LHCN-M2 (cell line): Measurements from ENCODE around the gene RNF44. TPM values are rescaled to one million over a fixed set of nuclear protein-coding genes. Genes with fewer than 3 reads are reported as not detected.
"Not testable (repeated sequence)": the region's sequence is repeated elsewhere in the genome, so short reads cannot be mapped to it uniquely, and the experiment has no call there.

Source experiments
- DNase-seq: peaks from one replicate; pipeline ENCODE4 v3.0.0-alpha.2; 2012; ENCODE audit warnings: low read depth
- total RNA-seq: library from RNA; depleted of rRNA; stranded (reverse); fragments of >200 nt; gene quantifications from 2 replicates; pipeline ENCODE4 v1.2.3, GENCODE V29; 2014

Gene RNF44
- total RNA-seq, 1 experiment from 2014 or later, result 5.5 TPM

DNA sequence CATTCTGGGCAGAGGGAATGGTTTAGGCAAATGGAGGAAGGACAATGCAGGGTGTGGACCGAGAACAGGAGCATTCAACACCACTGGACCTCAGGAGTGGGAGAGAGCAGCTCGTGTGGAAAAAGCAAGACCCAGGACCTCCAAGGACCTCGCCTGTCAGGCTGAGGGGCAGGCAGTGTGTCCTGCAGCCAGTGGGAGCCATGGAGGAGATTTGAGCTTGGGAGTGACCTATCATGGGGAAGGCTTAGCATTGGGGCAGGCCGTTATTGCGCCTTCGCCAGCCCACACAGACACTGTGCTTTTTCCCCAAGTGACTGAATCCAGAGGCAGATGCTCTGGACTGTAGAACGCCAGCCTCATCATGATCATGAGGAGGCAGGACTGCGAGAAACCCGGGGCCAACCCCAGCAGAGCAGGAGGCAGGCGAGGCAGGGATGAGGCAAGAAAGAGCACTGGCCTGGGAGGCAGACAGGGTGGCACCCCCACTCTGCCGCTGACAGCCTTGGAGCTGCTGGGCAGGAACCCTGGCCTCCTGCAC is 15.2 kb upstream of the RNF44 start:
- no peak for DNase-seq

DNA sequence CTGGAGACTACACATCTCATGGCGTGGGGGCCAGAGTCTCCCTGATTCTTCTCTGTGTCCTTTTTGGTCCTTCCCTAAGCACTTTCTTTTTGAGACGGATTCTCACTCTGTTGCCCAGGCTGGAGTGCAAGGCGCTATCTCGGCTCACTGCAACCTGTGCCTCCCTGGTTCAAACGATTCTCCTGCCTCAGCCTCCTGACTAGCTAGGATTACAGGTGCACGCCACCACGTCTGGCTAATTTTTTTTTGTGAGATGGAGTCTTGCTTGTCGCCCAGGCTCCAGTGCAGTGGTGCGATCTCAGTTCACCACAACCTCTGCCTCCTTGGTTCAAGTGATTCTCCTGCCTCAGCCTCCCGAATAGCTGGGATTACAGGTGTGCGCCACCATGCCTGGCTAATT is 13.7 kb upstream of the RNF44 start:
- not testable (repeated sequence) for DNase-seq

DNA sequence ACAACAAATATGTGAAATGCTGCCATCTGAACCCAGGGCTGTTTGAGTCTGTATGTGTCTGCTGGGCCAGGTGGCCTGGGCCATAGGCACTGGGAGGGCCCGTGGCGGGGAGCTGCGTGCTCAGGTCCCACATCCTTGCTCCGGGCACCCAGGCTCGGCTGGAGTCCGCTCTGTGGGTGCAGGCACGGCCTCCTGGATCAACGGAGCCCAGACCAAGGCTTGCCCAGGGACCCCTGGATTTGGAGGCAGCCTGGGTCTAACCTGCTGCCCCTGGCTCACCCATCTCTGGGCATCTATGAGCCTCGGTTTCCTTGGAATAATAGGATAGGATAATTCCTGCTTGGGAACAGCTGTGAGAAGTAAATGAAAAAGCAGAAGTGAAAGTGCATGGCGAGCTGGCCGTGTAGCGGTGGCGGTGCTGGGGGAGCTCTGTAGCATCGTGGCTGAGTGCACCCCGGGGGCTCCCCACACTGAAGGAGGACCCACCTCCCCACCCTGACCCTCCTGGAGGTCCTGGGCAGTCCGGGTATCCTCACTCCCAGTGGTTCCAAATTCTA is 13.2 kb upstream of the RNF44 start:
- no peak for DNase-seq

DNA sequence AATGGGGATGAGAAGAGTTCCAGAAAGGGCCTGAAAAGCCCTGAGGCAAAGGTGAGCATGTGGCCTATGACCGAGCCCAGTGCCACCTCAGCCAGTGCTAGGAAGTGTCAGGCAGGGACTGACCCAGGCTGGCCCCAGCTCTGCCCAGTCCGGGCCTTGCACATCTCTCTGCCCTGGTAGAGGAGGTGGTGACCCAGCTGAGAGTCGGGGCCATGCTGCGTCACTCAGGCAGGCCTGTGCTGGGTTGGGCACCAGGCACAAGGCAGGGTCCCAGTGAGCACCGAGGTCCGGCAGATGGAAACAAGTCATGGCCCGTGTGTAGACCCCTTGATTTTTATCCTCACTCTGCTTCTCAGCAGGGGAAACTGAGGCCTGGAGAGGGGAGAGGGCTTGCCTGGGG is 12.7 kb upstream of the RNF44 start:
- no peak for DNase-seq

DNA sequence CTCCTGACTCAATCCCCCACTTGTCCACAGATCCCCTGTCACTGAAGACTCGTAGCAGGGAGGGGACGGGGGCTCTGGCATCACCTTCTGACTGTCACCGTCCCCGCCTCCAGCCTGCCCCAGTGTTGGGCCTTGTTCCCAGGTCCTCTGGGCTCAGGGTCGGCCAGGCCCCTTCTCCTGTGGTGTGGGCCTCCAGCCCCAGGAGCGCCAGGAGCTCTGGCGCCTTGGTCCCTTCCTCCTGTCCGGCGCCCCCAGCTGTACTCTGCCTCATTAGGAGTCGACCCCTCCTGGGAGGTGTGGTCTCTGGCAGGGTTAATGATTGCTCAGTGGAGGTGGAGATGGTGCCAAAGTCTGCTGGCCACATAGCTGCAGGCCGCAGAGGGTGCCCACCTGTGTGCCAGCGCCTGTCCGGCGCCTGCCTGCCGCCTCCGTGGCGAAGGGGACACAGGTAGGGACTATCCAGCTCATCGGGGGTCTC is 11.8 kb upstream of the RNF44 start, which contains the start of gene CDHR2:
TSS of gene CDHR2 (plus strand) at position 376 of the 478 bp plus-strand sequence. CDS start 16,011 bp downstream, outside the sequence.
- no peak for DNase-seq

DNA sequence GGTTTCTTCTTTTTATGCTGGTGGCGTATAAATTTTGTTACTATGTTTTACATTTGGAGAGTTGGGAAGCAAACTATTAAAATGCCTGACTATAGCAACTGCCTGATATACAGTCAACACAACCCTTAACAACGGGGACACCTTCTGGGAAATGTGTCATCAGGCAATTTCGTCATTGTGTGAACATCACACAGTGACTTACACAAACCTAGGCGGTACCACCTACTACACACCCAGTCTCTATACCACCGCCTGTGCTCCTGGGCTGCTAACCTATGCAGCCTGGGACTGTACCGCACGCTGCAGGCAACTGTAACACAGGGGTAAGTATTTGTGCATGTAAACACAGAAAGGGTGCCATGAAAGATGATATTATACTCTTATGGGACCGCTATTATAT is 10.6 kb upstream of the RNF44 start:
- DNase-seq, result no peak

DNA sequence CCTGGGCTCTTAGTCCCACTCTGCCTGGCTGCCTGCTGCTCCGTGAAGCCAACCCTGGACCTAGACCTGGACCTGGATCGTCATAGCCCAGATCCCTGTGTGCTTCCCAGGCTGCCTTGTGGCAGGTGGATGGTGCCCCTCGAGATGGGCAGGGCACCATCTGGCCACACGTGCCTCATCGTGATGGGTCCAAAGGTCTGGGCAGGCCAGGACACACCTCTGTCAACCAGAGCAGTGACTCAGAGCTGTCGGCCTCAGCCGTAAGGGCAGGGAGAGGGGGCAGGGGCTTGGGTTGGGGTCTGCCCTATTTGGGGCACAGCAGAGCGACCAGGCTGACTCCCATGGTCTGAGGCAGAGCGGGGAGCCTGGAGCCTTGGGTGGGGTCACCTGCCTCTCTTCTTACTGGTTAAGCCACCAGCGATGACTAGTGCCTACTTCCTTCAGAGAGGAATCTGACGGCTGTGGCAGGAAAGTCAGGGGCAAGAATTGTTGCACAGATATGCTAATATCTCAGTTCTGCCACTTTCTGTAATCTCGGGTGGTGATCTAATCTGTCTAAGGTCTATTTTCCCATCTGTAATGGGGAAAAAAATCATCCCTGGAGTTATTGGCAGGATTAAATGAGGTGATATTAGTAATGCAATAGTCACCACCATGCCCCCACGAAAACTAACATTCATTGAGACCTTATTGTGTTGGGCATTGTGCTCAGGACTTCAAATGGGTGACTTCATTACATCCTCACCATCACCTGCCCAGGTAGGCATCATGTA is 8.7 kb upstream of the RNF44 start:
- DNase-seq, result no peak

DNA sequence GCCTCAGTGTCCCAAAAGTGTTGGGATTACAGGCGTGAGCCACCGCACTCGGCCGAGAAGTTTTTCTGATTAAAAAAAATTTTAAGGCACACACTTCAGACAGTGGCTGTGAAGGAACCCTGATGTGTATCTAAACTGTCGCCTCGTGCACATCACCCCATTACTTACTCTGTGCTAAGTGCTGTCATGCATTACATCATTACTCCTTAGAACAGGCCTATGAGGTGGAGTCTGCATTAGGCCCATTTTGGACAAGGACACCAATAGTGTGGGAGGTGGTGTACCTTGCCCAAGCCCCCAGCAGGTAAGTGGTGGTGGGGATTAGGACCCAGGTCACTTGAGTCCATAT is 8.2 kb upstream of the RNF44 start:
- no peak for DNase-seq

DNA sequence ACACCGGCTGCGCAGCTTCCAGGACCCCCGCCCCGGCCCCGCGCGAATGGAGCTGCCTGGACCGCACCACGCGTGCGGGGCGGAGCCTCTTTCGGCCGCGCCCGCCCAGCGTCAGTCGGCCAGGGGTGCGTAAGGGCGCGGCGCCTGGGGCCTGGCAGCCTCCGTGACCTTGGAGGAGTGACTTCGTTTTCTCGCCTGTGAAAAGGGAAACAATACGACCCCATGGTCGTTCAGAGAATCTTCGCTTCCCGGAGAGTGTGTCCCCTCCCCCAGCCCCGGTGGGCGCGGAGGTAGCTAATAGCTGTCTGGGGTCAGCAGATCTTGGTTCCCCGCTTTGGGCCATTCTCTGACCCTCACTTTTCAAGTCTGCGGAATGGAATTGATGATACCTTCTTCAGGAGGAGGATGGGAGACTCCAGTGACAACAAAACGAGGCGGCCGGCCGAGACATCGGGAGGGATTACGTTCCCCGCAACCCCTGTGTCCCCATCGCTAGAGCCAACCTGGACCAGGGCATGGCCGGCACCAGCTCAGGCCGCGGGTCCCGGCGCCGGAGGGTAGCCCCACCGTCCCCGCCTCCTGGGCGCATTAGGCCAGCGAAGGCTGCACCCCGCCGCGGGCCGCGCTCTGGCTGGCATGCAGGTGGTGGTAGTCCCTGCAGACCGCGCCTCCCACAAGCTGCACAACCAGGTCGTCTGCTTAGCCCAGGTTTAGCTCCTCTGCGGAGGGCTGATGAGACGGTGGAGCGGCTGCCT is 6.4 kb upstream of the RNF44 start:
- DNase-seq, result peak; percentile 42

DNA sequence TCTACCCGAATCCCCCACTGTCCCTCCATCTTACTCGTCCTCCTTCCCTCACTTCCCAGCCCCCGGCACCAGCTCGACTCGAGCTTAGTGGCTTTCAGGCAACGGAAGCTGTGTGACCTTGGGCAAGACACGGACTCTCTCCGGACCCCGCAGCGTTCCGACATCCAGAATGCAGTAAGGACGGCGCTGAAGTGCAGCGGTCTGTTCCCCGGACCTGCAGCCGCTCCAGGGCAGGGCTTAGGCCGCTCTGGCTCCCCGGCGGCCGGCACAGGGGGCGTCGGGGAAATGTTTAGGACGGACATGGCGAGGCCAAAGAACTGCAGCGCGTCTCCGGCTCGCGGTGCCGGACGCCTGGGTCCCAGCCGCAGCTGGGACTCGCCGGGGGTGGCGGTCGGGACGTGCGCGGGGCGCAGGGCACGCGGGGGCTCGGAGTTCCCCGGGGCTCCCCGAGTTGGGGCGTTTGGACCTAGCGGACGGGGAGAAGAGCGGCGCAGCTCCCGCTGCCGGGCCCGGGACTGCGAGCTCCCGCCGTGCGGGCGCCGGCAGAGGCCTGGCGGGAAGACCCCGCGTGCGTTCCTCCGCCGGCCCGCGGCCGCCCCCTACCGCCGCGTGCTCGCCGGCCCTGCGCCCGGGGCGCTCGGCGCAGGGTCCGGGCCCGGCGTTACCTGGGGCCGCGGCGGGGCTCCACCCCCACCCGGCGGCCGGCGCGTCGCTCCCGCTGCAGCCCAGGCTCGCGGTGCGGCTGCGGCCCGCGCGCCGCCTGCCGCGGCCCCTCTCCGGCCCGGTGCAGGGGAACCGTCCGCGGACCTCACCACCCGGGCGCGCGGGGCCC is 5.6 kb upstream of the RNF44 start:
- DNase-seq, result no peak

DNA sequence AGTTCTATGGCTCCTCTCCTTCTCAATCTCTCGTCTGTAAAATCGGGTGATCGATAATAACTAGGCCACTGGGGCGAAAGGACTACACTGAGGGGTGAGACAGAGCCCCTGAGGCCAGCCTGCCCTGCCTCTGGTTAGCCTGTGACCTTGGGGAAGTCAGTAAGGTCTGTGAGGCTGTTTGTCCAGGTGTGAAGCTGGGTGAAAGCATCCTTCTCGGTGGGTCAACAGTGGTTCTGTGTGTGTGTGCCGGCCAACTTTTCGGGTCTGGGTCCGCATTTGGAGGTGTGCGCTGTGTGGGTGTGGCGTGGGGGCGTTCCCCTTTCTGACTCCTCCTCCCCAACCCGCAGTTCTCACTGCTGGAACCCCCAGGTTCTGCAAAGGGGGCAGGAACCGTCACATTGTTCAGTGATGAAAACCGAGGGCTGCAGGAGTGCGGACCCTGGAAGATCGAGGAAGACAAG is 5.0 kb upstream of the RNF44 start:
- DNase-seq, result no peak

DNA sequence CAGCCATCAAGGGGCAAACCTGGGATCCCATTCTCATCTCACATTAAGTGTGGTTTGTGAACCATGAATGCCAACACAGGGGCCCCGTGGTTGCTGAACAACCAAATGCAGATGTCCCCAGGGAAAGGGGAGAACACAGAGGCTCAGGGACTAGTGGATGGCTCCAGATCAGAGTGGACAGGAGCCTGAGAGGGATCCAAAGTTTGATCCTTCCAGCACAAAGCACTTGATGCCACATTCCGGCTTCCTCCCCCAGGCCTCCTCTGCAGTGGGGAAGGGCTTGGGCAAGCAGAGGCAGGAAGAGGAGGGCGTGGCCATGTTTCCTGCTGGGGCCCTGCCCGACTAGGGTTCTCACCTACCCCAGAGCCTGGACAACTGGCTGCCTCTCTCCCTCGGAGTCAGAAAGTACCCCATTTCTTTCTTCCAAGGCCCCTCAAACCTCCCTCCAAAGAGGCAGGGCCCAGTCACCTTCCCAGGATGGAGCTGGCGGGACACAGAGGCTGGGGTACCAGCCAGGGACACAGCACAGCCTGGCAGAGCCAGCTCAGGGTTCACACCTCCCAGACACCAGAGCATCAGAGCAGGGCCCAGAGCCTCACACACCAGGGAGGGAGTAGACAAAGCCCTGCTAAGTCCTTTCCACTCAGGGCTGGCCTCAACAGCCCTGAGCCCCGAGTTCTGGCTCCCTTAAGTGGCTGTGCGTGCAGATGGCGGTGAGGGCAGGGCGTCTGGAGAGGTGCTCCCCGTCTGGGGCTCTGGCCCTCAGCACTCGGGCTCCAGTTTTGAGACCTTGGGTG is 4.3 kb upstream of the RNF44 start:
- DNase-seq, result no peak

DNA sequence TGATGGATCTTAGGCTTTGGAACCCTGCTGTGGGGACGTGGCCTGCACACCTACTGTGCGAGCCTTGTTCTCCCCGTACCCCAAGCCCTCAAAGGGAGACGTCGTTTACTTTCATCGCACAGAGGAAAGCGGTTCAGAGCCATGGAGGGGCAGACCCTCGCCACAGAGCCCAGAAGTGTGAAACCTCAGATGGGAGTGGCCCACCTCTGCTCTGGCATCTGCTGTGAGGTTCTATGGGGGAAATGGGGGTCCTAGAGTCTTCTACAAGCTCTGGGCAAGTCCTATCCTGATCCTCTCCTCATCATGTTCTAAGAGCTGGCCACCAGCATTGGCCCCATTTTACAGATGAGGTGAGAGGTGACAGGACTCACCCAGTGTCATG is 3.7 kb upstream of the RNF44 start:
- DNase-seq, result no peak

DNA sequence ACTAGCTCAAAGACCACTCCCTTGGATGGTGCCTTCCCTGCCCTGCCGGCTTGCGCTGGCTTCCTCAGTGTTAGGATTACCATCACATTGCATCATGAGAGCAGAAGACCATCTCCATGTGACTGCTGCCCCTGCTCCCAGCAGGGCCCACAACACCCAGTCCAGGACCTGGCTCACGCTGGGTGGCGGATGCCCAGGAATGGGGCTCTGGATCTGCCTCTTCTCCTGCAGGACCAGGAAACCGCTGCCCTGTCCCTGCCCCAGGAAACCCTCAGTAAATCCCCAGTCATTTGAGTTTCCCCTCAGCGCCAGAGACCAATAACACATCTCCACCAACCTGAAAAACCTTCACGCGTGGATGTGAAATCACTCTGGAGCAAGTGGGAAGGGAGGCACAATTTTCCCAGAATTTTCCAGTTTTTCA is 3.3 kb upstream of the RNF44 start:
- DNase-seq, result no peak

DNA sequence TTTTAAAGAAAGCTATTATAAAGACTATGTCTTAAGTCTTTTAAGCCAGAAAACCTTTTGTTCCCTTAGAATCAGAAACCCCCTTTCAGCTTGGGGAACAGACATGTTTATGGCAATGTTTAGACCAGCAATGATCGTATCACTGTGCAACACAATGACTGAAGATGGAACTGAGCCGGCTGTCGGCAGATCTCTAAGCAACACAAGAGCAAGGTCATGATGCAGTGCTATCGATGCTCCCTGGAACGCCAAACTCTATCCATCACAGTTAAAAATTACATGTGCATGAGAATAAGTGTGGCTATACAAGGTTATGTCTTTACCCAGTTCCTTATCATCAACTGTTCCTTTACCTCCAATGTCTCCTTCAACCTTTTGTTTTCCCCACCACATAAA is 1.8 kb upstream of the RNF44 start:
- DNase-seq, result no peak

DNA sequence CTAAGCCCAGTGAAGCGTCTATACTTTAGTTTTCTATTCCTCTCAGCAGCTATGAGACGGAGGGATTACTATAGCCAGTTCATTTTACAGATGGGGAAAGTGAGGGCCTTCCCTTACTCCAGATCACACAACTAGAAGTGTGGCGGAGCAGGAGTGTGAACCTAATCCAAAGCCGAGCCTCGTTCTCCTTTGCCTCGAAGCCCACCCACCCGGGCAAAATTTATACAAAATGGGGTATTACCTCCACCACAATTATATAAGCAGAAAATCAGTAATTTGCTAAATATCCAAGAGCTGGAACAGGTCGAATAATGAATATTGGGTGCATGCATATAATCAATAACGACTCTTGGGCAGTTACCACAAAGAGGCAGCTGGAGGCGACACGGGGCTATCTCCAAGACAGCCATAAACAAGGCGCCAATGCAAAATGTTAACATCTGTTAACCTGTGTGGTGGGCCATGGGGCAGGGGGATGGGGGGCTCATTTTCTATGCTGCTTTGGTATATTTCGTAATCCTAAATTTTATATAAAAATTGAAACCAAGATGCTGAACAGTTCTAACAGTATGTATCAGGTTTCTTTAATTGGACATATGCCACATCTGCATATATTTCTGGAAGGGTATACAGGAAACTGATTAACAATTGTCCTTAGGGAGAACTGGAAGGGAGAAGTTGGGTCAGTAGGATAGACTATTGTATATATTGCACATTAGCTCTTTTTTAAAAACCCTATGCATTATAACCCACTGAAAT is 1.2 kb upstream of the RNF44 start:
- DNase-seq, result no peak

DNA sequence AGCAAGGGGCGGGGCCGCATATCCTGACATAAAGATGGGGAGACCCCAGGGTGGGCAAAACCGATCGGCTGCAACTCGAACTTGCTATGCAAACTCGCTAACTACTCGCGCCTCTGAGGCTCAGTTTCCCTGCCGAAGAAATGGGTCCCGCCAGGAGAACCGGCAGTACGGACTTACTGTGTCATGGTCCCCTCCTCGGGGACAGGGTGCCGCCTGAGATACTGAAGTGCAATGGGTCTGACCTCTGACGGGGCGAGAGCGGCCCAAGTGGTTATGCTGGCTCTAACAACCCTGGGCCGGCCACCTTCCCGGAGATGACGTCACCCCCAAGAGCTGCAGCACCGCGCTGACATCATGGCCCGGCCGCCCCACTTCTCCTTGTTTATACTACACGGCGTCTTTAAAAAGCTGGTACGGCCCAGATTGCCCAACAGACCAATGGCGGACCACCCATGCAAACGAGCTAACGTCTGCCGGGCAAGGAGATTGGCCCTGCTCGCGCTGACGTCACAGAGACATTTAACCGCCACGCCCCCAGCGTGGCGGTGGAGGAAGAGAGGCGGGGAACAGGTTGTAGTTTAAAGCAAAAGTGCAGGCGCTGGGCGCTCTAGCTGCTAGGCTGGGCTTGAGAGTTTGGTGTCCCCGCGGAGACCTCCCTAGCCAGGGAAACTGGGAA is 490 bp upstream of the RNF44 start:
- peak; percentile 99 for DNase-seq

DNA sequence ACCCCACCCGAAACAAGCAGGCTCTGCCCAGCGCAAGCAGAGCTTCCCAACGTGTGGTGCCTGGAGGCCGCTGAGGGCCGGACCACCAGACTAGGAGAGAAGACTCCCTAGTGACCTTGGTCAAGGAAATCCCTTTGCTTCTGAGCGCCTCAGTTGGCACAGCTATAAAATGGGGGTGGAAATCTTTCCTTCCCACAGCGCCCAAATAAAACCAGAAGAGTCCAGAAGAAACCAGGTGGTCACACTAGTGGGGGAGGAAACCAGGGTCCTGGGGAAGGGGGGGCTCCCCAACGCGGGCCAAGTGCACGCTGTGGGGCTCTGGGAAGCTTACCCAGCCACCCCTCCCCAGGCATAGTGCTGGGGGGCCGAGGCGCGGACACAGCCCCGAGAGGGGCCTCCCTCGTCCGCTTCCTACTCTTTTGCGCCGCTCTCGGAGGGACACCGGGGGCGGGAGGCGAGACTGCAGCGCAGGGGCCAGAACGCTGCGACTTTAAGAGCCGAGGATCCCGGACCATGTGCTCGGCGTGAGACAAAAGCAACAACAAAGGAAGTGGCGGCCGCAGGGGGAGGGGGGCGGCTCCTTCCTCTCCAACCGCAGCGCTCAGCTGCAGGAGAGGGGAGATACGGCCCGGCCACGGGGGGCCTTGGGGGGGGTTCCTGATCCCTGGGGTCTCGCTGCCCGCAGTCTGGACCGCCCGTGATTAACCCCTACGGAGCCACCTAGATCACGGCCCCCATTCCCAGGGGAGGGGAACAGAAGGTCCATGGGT is 885 bp downstream of the RNF44 start:
- peak; percentile 80 for DNase-seq
